GM12872 (cell line): ENCODE measurements around the gene CTSV.

Source experiments
- CTCF ChIP-seq: IDR thresholded peaks from 3 replicates; pipeline ENCODE4 v1.5.1; 2011; ENCODE audit warnings: low read depth, mild to moderate bottlenecking, low read length, moderate library complexity; ENCODE audit not compliant: insufficient read depth

Gene CTSV

GRCh38 chr9:97038611-97039513 is at the start of gene CTSV:
TSS of gene CTSV (minus strand) at chr9:97039142. CDS start at chr9:97038043, 1,099 bp downstream.
- TF ChIP-seq CTCF: no peak

GRCh38 chr9:97078362-97078761 is 39.4 kb upstream of the CTSV start:
- no peak for TF ChIP-seq CTCF

GRCh38 chr9:97077452-97078295 is 38.7 kb upstream of the CTSV start:
- no peak for TF ChIP-seq CTCF

GRCh38 chr9:97076238-97076637 is 37.3 kb upstream of the CTSV start:
- no peak for TF ChIP-seq CTCF

GRCh38 chr9:97075289-97075985 is 36.5 kb upstream of the CTSV start:
- TF ChIP-seq CTCF: no peak

GRCh38 chr9:97073506-97073905 is 34.6 kb upstream of the CTSV start:
- no peak for TF ChIP-seq CTCF
